Measurements from ENCODE around the gene MRPL22.
"Not testable (repeated sequence)": the region's sequence is repeated elsewhere in the genome, so short reads cannot be mapped to it uniquely, and the experiment has no call there.

GRCh38 chr5:154978294-154978693 is 37.4 kb downstream of the MRPL22 start:
- TF ChIP-seq, protein P1, sequence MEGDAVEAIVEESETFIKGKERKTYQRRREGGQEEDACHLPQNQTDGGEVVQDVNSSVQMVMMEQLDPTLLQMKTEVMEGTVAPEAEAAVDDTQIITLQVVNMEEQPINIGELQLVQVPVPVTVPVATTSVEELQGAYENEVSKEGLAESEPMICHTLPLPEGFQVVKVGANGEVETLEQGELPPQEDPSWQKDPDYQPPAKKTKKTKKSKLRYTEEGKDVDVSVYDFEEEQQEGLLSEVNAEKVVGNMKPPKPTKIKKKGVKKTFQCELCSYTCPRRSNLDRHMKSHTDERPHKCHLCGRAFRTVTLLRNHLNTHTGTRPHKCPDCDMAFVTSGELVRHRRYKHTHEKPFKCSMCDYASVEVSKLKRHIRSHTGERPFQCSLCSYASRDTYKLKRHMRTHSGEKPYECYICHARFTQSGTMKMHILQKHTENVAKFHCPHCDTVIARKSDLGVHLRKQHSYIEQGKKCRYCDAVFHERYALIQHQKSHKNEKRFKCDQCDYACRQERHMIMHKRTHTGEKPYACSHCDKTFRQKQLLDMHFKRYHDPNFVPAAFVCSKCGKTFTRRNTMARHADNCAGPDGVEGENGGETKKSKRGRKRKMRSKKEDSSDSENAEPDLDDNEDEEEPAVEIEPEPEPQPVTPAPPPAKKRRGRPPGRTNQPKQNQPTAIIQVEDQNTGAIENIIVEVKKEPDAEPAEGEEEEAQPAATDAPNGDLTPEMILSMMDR (IDR thresholded peaks at IDR 0.05), result not testable (repeated sequence)
- not testable (repeated sequence) for TF ChIP-seq POLR2A (IDR thresholded peaks at IDR 0.05)
